SK-N-SH treated with all-trans-retinoic acid at 6 μM for 48 hours (cell line): ENCODE data around the gene MEPCE.

Experiments
- ATAC-seq: fragments of 200-7000 bp; cut with Tn5 transposase; 3 replicates; pipeline ENCODE4 v1.9.1; 2020; ENCODE audit warnings: mild to moderate bottlenecking, moderate library complexity
- ARNTL ChIP-seq: fragments of 450-650 bp; formaldehyde crosslinking; IDR thresholded peaks from 2 replicates; pipeline ENCODE4 v1.5.0; 2020; ENCODE audit warnings: low read depth, mild to moderate bottlenecking, moderate library complexity, borderline replicate concordance
- BACH2 ChIP-seq: fragments of 250-450 bp; sonication (Bioruptor Pico); IDR thresholded peaks from 2 replicates; pipeline ENCODE4 v1.9.0; 2021; ENCODE audit warnings: mild to moderate bottlenecking, borderline replicate concordance
- CSDC2 ChIP-seq: fragments of 250-450 bp; sonication (Bioruptor Pico); IDR thresholded peaks from 2 replicates; pipeline ENCODE4 v1.5.0; 2020; ENCODE audit warnings: mild to moderate bottlenecking, moderate library complexity
- ESRRG ChIP-seq: fragments of 250-450 bp; sonication (Bioruptor Pico); IDR thresholded peaks from 2 replicates; pipeline ENCODE4 v1.6.1; 2021; ENCODE audit warnings: mild to moderate bottlenecking
- GLIS3 ChIP-seq: fragments of 250-450 bp; sonication (Bioruptor Pico); IDR thresholded peaks from 2 replicates; pipeline ENCODE4 v1.5.0; 2020; ENCODE audit warnings: mild to moderate bottlenecking, moderate library complexity
- ISL1 ChIP-seq: fragments of 250-450 bp; sonication (Bioruptor Pico); IDR thresholded peaks from 2 replicates; pipeline ENCODE4 v2.1.2; 2022; ENCODE audit warnings: mild to moderate bottlenecking, moderate library complexity
- PPARA ChIP-seq: fragments of 250-450 bp; sonication (Bioruptor Pico); IDR thresholded peaks from 2 replicates; pipeline ENCODE4 v1.5.0; 2020; ENCODE audit warnings: mild to moderate bottlenecking, borderline replicate concordance
- RARB ChIP-seq: fragments of 250-450 bp; sonication (Bioruptor Pico); IDR thresholded peaks from 2 replicates; pipeline ENCODE4 v1.8.0; 2021; ENCODE audit warnings: mild to moderate bottlenecking, moderate library complexity
- TCF4 ChIP-seq: fragments of 250-450 bp; sonication (Bioruptor Pico); IDR thresholded peaks from 2 replicates; pipeline ENCODE4 v1.8.0; 2021; ENCODE audit warnings: mild to moderate bottlenecking, moderate library complexity, borderline replicate concordance
- TOX ChIP-seq: fragments of 250-450 bp; sonication (Bioruptor Pico); IDR thresholded peaks from 2 replicates; pipeline ENCODE4 v1.8.0; 2021; ENCODE audit warnings: mild to moderate bottlenecking, moderate library complexity, borderline replicate concordance
- ZC3H10 ChIP-seq: fragments of 250-450 bp; sonication (Bioruptor Pico); IDR thresholded peaks from 2 replicates; pipeline ENCODE4 v1.5.1; 2021; ENCODE audit warnings: mild to moderate bottlenecking, moderate library complexity
- ZFP30 ChIP-seq: fragments of 450-650 bp; formaldehyde crosslinking; IDR thresholded peaks from 2 replicates; pipeline ENCODE4 v1.5.0; 2022; ENCODE audit warnings: mild to moderate bottlenecking, moderate library complexity
- ZNF565 ChIP-seq: fragments of 450-650 bp; formaldehyde crosslinking; conservative IDR thresholded peaks from 2 replicates; pipeline ENCODE4 v1.5.0; 2020; ENCODE audit warnings: low read depth, mild to moderate bottlenecking, moderate library complexity
- ZNF70 ChIP-seq: fragments of 450-650 bp; formaldehyde crosslinking; IDR thresholded peaks from 2 replicates; pipeline ENCODE4 v1.5.0; 2020; ENCODE audit warnings: mild to moderate bottlenecking, moderate library complexity
- ZNF8 ChIP-seq: fragments of 450-650 bp; formaldehyde crosslinking; IDR thresholded peaks from 2 replicates; pipeline ENCODE4 v1.5.0; 2020; ENCODE audit warnings: mild to moderate bottlenecking, moderate library complexity
- TF ChIP-seq, protein P1 (sequence below): fragments of 250-450 bp; sonication (Bioruptor Pico); IDR thresholded peaks from 2 replicates; pipeline ENCODE4 v1.8.0; 2020; ENCODE audit warnings: mild to moderate bottlenecking, moderate library complexity, borderline replicate concordance
- TF ChIP-seq, protein P2 (sequence below): fragments of 250-450 bp; sonication (Bioruptor Pico); IDR thresholded peaks from 2 replicates; pipeline ENCODE4 v1.5.1; 2020; ENCODE audit warnings: low read depth, mild to moderate bottlenecking, moderate library complexity
- TF ChIP-seq, protein P3 (sequence below): fragments of 250-450 bp; sonication (Bioruptor Pico); IDR thresholded peaks from 2 replicates; pipeline ENCODE4 v1.8.0; 2021; ENCODE audit warnings: low read depth, mild to moderate bottlenecking, moderate library complexity, borderline replicate concordance
- TF ChIP-seq, protein P4 (sequence below): fragments of 250-450 bp; sonication (Bioruptor Pico); IDR thresholded peaks from 2 replicates; pipeline ENCODE4 v1.5.0; 2020; ENCODE audit warnings: mild to moderate bottlenecking, moderate library complexity
- TF ChIP-seq, protein P5 (sequence below): fragments of 250-450 bp; sonication (Bioruptor Pico); IDR thresholded peaks from 2 replicates; pipeline ENCODE4 v1.5.1; 2021; ENCODE audit warnings: mild to moderate bottlenecking, moderate library complexity

Gene MEPCE

DNA sequence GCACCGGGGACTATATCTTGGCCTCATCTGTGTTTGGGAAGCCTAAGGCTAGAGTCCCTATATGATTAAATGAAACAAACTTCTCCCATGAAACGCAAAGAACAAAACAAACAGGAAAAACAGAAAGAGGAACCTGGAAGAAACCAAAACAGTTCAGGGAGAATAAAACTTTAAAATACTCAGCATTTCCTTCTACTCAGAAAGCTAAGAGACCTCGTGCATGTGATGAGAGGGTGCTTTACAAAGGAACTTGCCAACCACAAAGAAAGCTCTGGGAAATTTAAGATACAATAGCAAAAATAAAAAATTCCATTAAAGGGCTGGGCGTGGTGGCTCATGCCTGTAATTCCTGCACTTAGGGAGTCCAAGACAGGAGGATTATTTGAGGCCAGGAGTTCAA is 49.4 kb upstream of the MEPCE start (continued):
- TF ChIP-seq, protein P1, sequence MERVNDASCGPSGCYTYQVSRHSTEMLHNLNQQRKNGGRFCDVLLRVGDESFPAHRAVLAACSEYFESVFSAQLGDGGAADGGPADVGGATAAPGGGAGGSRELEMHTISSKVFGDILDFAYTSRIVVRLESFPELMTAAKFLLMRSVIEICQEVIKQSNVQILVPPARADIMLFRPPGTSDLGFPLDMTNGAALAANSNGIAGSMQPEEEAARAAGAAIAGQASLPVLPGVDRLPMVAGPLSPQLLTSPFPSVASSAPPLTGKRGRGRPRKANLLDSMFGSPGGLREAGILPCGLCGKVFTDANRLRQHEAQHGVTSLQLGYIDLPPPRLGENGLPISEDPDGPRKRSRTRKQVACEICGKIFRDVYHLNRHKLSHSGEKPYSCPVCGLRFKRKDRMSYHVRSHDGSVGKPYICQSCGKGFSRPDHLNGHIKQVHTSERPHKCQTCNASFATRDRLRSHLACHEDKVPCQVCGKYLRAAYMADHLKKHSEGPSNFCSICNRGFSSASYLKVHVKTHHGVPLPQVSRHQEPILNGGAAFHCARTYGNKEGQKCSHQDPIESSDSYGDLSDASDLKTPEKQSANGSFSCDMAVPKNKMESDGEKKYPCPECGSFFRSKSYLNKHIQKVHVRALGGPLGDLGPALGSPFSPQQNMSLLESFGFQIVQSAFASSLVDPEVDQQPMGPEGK (CRISPR knock-in tag), result no peak
- TF ChIP-seq TCF4 (CRISPR knock-in tag) (no peak), CSDC2 (CRISPR knock-in tag) (no peak), ZNF8 (CRISPR knock-in tag) (no peak), ZFP30 (CRISPR knock-in tag) (no peak)

DNA sequence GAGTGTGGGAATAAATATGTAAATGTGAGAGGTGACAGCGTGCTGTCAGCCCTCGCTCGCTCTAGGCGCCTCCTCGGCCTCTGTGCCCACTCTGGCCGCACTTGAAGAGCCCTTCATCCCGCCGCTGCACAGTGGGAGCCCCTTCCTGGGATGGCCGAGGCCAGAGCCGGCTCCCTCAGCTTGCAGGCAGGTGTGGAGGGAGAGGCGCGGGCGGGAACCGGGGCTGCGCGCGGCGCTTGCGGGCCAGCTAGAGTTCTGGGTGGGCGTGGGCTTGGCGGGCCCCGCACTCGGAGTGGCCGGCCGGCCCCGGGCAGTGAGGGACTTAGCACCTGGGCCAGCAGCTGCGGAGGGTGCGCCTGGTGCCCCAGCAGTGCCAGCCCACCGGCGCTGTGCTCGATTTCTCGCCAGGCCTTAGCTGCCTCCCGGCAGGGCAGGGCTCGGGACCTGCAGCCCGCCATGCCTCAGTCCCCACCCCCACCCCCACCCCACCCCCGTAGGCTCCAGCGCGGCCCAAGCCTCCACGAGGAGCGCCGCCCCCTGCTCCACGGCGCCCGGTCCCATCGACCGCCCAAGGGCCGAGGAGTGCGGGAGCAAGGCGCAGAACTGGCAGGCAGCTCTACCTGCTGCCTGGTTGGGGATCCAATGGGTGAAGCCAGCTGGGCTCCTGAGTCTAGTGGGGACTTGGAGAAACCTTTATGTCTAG is 47.9 kb upstream of the MEPCE start:
- peak; percentile 38; the same call in 2 of the 3 replicates for ATAC-seq

DNA sequence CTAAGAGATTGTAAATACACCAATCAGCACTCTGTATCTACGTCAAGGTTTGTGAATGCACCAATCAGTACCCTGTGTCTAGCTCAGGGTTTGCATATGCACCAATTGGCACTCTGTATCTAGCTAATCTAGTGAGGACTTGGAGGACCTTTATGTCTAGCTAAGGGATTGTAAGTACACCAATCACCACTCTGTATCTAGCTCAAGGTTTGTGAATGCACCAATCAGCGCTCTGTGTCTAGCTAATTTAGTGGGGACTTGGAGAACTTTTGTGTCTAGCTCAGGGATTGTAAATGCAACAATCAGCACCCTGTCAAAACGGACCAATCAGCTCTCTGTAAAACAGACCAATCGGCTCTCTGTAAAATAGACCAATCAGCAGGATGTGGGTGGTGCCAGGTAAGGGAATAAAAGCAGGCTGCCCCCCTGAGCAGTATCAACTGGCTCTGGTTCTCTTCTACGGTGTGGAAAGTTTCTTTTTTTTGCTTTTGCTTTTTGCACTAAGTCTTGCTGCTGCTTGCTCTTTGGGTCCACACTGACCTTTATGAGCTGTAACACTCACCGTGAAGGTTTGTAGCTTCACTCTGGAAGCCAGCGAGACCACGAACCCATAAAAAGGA is 47.3 kb upstream of the MEPCE start:
- ATAC-seq, result peak; percentile 9; the same call in 1 of the 3 replicates

DNA sequence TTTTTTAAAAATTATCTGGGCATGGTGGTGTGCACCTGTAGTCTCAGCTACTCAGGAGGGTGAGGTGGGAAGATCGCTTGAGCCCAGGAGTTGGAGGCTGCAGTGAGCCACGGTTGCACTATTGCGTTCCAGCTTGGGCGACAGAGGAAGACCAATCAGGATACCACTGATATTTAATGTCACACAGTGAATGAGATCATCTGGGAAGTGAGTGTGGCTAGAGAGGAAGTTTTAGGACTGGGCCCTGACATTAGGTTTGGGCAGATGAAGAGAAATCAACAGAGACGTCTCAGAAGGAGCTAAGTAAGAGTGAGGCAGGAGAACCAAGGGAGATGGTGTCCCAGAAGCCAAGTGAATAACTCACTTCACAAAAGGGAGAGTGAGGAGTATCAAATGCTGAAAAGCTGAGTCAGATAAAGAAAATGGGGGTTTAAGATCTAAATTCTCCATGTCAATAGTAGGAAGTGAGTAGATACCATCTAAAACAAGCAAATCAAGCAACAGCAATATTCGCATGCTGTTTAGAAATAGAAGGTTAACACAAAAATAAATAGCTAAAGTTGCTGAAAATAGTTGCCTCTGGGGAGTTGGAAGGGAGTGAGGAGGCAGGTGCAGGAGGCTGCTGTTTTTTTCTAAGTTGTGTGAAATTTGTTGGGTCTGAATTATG is 44.9 kb upstream of the MEPCE start:
- TF ChIP-seq, protein P2, sequence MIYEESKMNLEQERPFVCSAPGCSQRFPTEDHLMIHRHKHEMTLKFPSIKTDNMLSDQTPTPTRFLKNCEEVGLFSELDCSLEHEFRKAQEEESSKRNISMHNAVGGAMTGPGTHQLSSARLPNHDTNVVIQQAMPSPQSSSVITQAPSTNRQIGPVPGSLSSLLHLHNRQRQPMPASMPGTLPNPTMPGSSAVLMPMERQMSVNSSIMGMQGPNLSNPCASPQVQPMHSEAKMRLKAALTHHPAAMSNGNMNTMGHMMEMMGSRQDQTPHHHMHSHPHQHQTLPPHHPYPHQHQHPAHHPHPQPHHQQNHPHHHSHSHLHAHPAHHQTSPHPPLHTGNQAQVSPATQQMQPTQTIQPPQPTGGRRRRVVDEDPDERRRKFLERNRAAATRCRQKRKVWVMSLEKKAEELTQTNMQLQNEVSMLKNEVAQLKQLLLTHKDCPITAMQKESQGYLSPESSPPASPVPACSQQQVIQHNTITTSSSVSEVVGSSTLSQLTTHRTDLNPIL (CRISPR knock-in tag), result no peak
- TF ChIP-seq RARB (CRISPR knock-in tag), result no peak
- TF ChIP-seq TCF4 (CRISPR knock-in tag), result no peak
- TF ChIP-seq BACH2 (CRISPR knock-in tag), result no peak
- TF ChIP-seq ESRRG (CRISPR knock-in tag), result no peak
- TF ChIP-seq TOX, result no peak
- TF ChIP-seq ZNF70 (CRISPR knock-in tag), result no peak
- TF ChIP-seq PPARA (CRISPR knock-in tag), result no peak
- TF ChIP-seq GLIS3, result no peak
- TF ChIP-seq, protein P1 (CRISPR knock-in tag), result no peak
- TF ChIP-seq ZNF565 (CRISPR knock-in tag), result no peak
- TF ChIP-seq ISL1, result no peak
- TF ChIP-seq CSDC2 (CRISPR knock-in tag), result no peak
- TF ChIP-seq ZC3H10 (CRISPR knock-in tag), result no peak
- TF ChIP-seq ZNF8 (CRISPR knock-in tag), result no peak
- TF ChIP-seq, protein P3, sequence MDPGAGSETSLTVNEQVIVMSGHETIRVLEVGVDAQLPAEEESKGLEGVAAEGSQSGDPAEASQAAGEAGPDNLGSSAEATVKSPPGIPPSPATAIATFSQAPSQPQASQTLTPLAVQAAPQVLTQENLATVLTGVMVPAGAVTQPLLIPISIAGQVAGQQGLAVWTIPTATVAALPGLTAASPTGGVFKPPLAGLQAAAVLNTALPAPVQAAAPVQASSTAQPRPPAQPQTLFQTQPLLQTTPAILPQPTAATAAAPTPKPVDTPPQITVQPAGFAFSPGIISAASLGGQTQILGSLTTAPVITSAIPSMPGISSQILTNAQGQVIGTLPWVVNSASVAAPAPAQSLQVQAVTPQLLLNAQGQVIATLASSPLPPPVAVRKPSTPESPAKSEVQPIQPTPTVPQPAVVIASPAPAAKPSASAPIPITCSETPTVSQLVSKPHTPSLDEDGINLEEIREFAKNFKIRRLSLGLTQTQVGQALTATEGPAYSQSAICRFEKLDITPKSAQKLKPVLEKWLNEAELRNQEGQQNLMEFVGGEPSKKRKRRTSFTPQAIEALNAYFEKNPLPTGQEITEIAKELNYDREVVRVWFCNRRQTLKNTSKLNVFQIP (CRISPR knock-in tag), result no peak
- TF ChIP-seq, protein P4, sequence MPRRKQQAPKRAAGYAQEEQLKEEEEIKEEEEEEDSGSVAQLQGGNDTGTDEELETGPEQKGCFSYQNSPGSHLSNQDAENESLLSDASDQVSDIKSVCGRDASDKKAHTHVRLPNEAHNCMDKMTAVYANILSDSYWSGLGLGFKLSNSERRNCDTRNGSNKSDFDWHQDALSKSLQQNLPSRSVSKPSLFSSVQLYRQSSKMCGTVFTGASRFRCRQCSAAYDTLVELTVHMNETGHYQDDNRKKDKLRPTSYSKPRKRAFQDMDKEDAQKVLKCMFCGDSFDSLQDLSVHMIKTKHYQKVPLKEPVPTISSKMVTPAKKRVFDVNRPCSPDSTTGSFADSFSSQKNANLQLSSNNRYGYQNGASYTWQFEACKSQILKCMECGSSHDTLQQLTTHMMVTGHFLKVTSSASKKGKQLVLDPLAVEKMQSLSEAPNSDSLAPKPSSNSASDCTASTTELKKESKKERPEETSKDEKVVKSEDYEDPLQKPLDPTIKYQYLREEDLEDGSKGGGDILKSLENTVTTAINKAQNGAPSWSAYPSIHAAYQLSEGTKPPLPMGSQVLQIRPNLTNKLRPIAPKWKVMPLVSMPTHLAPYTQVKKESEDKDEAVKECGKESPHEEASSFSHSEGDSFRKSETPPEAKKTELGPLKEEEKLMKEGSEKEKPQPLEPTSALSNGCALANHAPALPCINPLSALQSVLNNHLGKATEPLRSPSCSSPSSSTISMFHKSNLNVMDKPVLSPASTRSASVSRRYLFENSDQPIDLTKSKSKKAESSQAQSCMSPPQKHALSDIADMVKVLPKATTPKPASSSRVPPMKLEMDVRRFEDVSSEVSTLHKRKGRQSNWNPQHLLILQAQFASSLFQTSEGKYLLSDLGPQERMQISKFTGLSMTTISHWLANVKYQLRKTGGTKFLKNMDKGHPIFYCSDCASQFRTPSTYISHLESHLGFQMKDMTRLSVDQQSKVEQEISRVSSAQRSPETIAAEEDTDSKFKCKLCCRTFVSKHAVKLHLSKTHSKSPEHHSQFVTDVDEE (CRISPR knock-in tag), result no peak
- TF ChIP-seq, protein P5, sequence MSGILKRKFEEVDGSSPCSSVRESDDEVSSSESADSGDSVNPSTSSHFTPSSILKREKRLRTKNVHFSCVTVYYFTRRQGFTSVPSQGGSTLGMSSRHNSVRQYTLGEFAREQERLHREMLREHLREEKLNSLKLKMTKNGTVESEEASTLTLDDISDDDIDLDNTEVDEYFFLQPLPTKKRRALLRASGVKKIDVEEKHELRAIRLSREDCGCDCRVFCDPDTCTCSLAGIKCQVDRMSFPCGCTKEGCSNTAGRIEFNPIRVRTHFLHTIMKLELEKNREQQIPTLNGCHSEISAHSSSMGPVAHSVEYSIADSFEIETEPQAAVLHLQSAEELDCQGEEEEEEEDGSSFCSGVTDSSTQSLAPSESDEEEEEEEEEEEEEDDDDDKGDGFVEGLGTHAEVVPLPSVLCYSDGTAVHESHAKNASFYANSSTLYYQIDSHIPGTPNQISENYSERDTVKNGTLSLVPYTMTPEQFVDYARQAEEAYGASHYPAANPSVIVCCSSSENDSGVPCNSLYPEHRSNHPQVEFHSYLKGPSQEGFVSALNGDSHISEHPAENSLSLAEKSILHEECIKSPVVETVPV (CRISPR knock-in tag), result no peak
- no peak for TF ChIP-seq ARNTL
- no peak for ATAC-seq
